Mesenteric fat pad (tissue), 1 donor: ENCODE data around the gene EPN2. TPM values are rescaled to one million over a fixed set of nuclear protein-coding genes. Genes with fewer than 3 reads are reported as not detected.
A peak's percentile ranks its signal among the peaks of the same experiment; 100 is the strongest.

ENCODE experiments used
- DNase-seq: peaks from one replicate; pipeline ENCODE4 v3.0.0-alpha.2; 2020; ENCODE audit warnings: low spot score
- total RNA-seq: library from RNA; stranded (reverse); fragmentation: NEBNext Ultra II Directional; extraction: Animal tissue kit (Norgen Biotek cat#: 25700); gene quantifications from one replicate; pipeline ENCODE4 v1.2.1, GENCODE V29; 2021
- donor health status: DM: yes; HTN: yes; CAD: no.

EPN2 gene
- total RNA-seq, 1 donor from 2014 or later, result 45.1 TPM

DNA sequence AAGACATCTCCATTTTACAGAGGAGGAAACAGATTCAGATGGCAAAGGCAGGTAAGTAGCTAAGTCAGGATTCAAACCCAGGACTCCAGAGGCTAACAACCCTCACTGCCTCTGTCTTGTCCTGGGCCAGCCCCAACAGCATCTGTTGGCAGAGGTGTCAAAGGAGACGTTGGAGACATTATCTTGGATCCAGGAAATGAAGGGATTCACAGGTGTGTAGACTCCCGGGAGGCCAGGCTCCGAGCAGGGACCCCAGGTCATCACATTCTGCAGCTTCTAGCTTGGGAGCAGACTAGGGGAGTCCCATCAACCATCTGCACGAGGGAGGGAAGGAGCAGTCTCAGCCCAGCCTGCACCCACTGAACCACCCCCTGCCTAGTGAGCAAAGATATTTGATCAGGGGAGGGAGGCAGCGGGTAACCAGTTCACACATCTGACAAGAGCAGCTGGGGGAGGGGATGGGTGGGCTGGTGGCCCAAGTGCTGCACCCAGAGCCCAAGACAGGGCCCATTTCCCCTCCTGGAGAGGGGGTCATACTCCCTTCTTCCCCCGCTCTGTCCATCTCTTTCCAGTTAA is 126.4 kb downstream of the EPN2 start:
- DNase-seq, result no peak

DNA sequence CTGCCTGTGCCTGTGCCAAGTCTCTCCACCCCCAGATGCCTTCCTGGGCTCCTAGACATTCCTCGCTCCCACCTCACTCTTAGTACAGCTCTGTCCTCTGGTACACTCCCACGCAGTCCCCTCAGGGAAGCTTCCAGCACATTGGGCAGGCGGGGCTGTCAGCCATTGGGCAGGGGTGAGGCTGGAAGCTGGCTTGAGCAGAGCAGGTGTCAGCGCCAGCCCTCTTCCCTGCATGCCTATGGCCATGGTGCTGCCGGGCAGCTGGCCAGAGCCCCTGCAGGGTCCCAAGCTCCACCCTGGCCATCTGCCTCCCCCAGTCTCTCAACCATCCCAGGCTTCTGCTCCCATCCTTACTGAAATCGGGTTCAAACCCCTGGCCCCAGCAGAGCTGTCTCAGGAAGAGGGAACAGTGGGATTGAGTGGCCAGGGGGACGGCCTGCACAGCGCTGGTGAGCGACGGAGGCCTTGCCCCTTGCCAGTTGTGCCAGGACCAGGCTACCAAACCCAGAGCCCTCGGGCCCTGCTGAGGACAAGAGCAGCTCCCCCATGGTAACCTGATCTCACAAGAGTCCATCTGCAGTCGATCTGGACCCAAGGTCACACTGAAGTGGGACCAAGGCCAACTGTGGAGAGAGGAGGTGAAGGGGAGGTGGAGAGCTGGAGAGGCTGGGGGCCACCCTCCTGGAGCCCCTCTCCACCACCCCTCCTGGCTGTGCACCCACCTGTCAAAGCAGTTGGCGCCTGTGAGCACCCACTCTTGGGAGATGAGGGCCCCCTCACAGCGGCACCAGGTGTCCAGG is 127.7 kb downstream of the EPN2 start:
- no peak for DNase-seq

DNA sequence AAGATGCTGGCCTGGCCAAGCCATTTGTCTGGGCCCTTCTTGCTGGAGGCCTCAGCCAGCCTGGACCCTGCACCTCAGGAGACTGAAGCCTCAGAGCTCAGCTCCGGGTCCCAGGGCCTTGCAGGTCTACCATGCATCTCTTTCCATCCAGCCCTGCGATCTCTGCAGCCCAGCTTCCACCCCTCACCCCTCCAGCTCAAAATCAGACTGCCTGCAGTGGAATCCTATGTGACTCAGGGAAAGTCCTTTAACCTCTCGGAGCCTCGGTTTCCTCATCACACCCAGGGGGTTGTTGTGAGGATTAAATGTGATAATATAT is 128.3 kb downstream of the EPN2 start:
- no peak for DNase-seq

DNA sequence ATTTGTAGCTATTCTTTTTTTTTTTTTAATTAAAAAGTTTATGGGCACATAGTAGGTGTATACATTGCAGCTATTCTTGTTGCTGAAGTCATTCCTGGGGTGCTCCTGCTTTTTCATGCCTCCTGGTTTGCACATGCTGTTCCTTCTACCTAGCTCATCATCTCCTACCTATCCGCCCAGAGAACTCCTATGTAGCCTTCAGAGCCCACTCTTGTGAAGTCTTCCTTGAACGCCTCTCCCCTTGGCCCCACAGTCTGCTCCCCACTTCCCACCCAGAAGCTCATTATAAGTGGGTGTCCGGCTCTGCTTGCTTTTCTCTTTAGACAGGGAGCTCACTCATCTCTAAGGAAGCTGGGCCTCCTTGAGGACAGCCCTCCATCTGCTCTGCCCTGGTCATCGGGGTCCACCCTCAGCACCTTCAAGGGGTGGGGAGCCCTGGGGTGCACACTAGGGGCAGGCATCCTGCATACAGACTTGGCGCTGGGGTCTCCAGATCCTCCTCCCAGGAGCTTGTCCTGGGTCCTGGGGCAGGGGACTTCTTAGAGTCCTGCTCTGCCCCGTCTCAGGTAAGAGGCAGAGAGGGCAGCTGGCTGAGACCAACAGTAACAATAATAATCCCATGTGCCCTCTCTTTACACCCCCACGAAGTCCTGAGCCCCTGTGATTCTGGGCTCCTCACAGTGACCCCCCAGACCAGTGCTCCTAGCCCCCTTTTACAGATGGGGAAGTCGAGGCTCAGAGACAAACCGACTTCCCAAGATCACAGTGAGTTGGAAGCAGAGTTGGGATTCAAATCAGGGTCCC is 128.9 kb downstream of the EPN2 start:
- DNase-seq, result no peak

- DNase-seq, result no peak
These were observed 129.4 kb downstream of the EPN2 start for GRCh38 chr17:19366637-19366972.

GRCh38 chr17:19368229-19368628 is 131.1 kb downstream of the EPN2 start:
- no peak for DNase-seq

DNA sequence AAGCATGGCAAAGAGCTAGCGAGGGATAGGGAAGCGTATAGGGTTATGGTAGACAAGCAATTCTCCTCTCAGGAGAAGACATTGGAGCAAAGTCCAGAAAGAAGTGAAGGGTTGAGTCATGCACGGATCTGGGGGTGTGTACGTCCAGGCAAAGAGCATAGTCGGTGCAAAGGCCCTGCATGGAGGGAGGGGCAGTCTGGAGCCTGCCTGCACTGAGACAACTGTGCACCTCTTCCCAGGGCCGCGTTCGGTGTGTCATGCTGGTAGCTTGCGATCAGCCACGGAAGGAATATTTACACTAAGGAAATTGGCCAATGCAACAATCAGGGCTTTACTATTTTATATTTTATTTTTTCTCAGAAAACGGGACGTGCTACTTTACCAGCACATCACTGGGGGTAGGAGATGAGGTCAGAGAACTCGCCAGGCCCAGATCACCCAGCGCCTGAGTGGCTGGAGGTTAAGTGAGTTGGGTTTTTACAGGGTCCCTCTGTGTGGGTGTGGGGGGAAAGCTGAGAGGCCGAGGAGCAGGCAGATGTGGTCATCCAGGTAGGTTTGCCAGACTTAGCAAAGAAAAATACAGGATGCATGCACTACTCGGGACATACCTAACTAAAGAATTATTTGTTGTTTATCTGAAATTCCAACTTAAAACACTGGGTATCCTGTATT is 132.1 kb downstream of the EPN2 start:
- DNase-seq, result no peak

DNA sequence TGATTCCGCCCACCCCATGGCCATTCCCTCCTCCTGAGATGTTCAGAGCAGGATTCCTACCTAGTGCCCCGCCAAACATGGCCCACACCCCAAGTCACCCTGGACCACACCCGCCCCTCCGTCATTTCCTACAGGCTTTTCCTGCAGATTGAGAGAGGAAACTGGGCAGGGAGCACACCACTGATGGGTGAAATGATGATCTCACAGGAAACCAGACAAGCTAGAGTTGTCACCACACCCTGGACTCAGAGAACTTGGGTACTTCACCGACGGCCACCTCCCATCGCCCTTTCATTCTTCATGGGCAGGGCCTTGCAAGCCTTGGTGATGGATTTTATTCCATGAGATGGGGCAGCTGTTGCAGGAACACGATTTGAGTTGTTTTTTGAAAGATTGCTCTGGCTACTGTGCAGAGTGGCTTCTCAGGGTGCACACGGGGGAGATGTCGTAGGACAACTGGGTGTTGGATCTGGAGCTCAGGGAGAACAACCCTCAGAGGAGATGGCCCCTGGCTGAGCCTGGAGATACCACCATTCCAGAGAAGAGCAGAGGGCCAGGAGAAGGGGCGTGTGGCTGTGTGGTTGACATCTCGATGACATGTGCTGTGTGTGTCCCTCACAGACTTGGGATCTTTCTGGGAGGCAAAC is 132.8 kb downstream of the EPN2 start:
- DNase-seq, result no peak

DNA sequence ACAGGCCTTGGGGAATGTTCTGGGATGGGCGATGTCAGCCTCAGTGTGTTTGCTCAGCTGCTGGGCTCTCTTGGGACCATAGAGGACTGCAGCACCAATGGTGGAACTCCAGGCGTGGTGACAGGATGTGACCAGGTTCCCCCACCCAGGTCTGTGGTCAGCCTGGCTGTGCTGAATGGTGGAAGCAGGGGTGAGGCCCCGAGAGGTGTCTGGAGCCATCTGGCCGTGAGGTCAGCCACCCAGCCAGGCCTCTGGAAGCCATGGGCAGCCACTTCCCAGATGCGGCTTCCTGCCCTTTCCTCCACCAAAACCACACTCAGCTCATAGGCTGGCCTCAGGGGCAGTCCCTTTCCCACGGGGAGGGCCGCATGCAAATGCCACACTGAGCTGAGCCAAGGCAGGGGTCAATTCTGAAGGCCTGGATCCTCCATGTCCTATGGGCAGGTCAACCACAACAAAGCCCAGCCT is 133.4 kb downstream of the EPN2 start:
- no peak for DNase-seq

GRCh38 chr17:19371259-19372010 is 134.3 kb downstream of the EPN2 start:
- DNase-seq, result no peak

GRCh38 chr17:19372011-19372370 is 134.8 kb downstream of the EPN2 start:
- no peak for DNase-seq

DNA sequence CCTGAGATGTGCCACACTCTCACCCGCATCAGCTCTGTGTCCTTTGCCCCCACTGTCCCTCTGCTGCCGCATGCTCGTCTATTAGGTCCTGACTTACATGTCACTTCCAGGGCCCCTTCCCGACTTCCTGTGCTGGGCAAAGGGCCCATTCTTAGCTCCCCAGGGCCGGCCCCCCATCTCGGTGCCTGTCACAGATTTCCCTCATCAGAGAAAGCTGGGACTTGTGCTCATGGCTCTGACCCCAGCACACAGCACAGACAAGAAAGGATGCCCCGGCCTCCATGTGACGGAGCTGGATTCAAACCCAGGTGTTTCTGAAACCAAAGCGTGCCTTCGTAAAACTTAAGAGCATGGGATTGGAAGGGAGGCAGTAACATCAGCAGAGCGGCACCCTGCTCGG is 135.3 kb downstream of the EPN2 start:
- DNase-seq, result no peak

DNA sequence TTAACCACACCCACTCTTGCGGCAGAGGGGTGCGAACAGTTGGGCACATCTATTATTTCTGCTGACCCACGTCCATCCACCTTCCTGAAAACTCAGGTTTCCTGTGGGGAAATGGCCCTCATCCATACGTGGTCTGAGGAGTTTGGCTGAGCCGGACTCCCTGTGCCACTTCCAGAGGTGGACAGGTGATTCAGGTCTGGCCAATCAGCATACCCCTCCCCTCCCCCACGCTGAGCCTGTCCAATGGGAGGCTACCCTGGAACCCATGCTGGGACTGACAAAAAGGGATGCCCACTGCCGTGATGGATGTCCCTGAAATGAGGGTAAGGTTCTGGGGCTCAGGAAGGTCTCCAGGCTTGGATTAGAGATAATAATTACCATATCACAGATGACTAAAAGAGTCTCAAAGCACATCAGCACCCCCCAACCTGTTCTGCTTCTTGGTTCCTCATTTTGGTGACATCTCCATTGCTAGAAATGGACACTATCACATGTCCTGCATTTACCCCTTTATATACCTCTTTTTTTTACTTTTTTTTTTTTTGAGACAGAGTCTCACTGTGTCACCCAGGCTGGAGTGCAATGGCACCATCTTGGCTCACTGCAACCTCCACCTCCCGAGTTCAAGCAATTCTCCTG is 135.8 kb downstream of the EPN2 start:
- no peak for DNase-seq

GRCh38 chr17:19374136-19374535 is 137.0 kb downstream of the EPN2 start:
- peak; percentile 30 for DNase-seq

DNA sequence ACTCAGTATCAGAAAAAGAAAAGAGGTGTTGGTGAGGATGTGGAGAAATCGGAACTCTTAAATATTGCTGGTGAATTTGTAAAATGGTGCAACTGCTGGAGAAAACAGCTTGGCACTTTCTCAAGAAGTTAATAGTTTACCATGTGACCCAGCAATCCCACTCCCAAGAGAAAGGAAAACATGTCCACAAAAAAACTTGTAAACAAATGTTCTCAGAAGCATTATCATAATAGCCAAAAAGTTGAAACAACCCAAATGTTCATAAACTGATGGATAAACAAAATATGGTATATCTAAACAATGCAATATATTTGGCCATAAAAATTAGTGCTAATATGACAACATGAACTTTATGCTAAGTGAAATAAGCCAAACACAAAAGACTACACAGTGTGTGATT is 138.6 kb downstream of the EPN2 start:
- no peak for DNase-seq

GRCh38 chr17:19376811-19377210 is 139.6 kb downstream of the EPN2 start:
- no peak for DNase-seq

- DNase-seq, result peak; percentile 100
These were observed 140.6 kb downstream of the EPN2 start for GRCh38 chr17:19377602-19378415.

DNA sequence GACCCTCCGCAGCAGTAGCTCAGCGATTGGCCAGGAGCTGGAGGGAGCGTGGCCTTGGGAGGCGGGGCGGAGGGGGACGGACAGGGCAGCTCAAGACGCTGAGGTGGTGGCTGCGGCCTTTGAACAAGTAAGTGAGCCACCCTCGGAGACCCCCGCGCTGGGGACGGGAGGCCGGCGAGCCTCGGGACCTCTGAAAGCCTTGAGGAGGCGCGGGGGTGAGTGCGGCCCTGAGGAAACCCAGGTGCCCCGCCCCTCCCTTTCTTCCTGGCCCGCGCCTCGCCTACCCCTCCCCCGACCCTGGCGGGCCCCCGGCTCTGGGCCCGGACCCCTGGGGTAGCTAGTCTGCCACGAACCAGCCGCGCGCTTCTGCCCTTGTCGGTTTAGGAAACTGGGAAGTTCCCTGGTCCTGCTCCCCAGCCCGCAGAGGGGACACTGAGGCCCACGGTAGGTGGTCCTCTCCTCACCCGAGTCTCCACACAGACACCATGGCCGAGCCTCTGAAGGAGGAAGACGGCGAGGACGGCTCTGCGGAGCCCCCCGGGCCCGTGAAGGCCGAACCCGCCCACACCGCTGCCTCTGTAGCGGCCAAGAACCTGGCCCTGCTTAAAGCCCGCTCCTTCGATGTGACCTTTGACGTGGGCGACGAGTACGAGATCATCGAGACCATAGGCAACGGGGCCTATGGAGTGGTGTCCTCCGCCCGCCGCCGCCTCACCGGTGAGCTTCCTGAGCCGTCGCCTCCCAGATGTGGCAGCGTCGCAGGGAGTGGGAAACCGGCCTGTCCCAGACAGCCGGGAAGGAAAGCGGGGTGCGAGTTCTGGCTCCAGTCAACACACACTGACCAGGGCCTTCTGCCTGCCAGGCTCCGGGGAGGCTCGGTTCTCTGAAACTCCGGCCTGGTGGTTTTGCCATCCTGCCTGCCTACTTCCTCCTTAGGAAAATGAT is 141.5 kb downstream of the EPN2 start, which contains the start of gene MAPK7:
TSS of gene MAPK7 (plus strand) at position 83 of the 945 bp plus-strand sequence. CDS start at position 486, 403 bp downstream.
- DNase-seq, result peak; percentile 89
